ENCODE results near the gene MAGI2.

MAGI2 gene

DNA sequence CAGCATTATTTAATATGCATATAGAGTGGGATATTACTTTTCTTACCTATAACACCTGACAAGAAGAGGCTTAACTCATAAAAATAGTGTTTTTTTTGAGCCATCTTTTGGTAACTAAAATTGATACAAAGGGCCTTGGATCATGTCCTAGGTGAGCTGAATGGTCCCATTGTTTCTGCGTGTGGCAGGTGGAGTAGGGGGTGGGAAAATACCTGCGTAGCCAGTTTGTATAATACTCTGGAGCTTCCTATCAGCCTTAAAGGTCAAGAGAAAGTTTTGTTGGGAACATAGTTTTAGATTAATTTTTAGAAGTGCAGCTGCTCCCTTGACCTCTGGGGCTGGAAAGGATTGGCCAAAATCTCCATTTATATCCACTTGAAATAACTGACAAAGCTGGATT lies 1410.3 kb downstream of the MAGI2 start:
- FAIRE-seq = no peak
- TF ChIP-seq, protein P1, sequence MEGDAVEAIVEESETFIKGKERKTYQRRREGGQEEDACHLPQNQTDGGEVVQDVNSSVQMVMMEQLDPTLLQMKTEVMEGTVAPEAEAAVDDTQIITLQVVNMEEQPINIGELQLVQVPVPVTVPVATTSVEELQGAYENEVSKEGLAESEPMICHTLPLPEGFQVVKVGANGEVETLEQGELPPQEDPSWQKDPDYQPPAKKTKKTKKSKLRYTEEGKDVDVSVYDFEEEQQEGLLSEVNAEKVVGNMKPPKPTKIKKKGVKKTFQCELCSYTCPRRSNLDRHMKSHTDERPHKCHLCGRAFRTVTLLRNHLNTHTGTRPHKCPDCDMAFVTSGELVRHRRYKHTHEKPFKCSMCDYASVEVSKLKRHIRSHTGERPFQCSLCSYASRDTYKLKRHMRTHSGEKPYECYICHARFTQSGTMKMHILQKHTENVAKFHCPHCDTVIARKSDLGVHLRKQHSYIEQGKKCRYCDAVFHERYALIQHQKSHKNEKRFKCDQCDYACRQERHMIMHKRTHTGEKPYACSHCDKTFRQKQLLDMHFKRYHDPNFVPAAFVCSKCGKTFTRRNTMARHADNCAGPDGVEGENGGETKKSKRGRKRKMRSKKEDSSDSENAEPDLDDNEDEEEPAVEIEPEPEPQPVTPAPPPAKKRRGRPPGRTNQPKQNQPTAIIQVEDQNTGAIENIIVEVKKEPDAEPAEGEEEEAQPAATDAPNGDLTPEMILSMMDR (IDR thresholded peaks at IDR 0.05; ENCODE audit: insufficient read depth, missing control alignments) = no peak
- no peak for DNase-seq (ENCODE audit: insufficient read length, low spot score)

DNA sequence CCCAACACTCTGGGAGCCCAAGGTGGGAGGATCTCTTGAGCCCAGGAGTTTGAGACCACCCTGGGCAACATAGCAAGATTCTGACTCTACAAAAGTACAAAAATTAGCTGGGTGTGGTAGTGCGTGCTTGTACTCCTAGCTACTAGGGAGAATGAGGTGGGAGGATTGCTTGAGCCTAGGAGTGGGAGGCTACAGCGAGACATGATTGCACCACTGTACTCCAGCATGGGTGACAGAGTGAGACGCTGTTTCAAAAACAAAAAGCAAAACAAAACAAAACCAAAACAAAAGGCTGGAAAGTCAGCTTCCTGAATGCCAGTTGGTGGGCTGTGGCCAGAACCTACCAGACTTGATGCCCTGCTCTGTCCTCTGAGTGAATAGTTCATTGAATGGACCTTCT lies 1412.0 kb downstream of the MAGI2 start:
- DNase-seq (ENCODE audit: insufficient read length, low spot score) (no peak), FAIRE-seq (no peak)
- TF ChIP-seq, protein P1 (IDR thresholded peaks at IDR 0.05; ENCODE audit: insufficient read depth, missing control alignments) = no peak

DNA sequence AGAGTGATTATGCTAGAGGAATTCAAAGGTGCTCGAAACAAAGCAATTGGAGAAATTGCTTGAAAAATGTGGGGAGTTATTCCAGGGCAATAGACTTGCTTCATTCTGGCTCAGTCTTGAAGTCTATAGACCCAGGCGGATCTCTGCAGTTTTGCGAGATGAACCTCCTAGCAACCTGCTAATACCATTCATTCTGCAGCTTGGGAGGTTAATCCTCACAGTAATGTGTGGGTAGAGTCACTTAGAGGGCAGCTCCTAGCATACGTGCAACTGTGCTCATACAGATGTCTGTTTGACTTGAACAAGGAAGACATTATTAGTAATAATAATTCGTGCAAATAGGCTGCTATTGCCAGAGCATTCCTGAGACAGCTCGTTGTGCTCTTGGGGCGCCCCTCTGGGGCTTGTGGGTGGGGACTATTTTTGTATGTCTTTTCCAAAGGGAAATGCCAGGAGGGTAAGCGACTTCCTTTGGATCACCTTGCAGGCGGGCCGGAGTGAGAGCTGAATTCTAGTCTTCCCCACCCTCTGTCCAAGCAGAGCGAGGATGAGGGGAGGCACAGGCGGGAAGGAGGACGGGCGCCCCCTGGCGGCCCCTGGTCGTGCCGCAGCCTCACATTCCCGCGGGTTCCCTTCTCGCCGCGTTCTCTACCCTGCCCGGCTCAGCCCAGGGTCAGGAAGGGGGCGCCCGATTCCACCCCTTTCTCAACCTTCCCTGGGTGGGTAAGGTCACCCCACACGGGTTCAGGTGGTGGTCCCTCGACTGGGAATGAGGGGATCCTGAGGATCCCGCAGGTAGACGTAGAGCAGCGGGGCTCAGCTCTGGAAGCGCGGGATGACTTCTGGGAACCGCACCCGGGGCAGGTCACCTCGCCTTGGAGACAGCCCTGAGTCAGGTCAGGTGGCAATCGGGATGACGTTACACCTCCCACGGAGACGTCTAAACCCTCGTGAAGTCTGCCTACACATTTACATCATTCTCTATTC lies 1413.4 kb downstream of the MAGI2 start:
- TF ChIP-seq, protein P1 (IDR thresholded peaks at IDR 0.05; ENCODE audit: insufficient read depth, missing control alignments) = no peak
- no peak for FAIRE-seq
- no peak for DNase-seq (ENCODE audit: insufficient read length, low spot score)

DNA sequence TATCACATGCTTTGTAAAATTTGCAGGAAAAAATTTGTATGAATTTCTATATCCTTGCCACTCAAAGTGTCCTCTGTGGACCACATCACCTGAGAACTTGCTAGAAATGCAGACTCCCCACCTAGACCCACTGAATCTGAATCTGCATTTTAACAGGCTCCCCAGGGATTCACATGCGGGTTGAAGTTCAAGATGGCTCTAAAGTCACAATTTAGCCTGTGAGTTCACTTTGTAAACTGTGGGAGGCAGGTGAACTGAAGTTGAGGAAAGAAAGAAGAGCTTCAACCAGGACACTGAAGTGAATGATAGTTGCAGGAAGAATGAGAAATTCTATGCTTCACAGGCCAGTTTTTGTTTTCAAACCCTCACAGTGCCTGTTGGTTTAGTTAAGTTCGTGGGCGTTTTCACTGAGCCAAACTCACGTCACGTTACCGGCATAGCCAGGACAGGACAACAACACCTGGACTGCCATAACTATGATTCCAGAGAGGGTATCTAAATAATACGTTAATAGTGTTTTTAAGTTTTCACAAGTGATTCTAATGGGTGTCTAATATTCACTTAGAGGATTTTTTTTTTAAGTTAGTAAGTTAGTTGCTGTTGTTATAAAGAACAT lies 1414.9 kb downstream of the MAGI2 start:
- DNase-seq (ENCODE audit: insufficient read length, low spot score) (no peak), FAIRE-seq (no peak)
- TF ChIP-seq, protein P1 (IDR thresholded peaks at IDR 0.05; ENCODE audit: insufficient read depth, missing control alignments) = no peak

DNA sequence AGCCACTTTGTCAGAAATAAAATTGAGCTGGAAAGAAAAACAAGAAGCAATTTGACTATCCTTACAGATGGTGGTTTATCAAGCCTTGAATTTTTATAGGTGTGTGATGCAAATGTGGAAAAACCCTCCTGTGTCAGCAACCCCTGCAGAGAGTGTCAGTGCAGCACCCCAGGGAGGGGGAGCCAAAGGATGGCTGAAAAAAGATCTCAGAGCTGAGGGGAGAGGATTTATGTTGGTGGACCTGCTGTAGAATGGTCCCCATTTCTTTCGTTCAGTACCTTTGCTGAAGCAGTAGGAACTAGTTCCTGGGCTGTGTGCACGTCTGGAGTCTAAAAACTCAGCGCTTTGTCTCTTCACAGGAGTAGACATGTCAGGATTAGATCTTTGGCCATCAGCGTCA lies 1415.9 kb downstream of the MAGI2 start:
- DNase-seq (ENCODE audit: insufficient read length, low spot score) (no peak), FAIRE-seq (no peak)
- TF ChIP-seq, protein P1 (IDR thresholded peaks at IDR 0.05; ENCODE audit: insufficient read depth, missing control alignments) = no peak

DNA sequence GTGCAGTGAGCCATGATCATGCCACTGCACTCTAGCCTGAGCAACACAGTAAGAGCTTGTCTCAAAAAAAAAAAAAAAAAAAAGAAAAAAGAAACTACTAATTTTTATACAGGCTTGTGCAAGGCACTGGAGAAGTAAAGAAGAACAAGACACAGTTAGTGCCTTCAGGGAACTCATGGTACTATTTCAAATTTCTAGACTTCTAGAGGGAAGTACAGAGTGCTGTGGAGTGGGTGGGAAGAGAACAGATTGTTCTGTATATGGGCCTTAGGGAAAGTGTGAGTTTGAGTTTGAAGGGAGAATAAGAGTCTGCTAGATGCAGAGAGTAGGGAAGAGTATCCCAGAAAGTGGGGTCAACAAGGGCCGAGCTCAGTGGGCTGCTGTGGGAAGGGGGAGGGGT lies 1420.1 kb downstream of the MAGI2 start:
- TF ChIP-seq, protein P1 (IDR thresholded peaks at IDR 0.05; ENCODE audit: insufficient read depth, missing control alignments) = no peak

DNA sequence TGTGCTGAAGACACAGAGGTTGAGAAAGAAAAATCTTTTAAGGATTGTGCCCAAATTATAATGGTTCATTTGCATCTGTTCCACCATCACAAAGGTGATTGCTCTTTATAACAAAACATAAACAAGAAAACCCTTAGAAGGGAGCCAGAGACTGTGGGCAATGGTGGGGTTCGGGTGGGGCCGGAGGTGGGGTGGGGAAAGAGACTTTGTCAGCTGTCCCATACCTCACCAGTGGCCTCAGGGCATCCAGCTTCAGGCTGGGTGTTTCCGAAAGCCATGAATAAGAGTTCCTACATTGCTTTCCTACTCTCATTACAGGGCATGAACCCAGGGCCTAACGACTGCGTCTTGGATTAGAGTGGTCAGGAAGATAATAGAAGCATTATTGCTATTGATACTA lies 1427.0 kb downstream of the MAGI2 start:
- TF ChIP-seq, protein P1 (IDR thresholded peaks at IDR 0.05; ENCODE audit: insufficient read depth, missing control alignments) = no peak
- DNase-seq (ENCODE audit: insufficient read length, low spot score) (no peak), FAIRE-seq (no peak)

More for the DNA sequence above, 1420.1 kb downstream of the MAGI2 start:
- FAIRE-seq (no peak), DNase-seq (ENCODE audit: insufficient read length, low spot score) (no peak)

All from D721Med (cell line).